Measurements from ENCODE around the gene MAGEA6.

MAGEA6 gene

GRCh38 chrX:152733261-152733975, 36.1 kb downstream of the MAGEA6 start, which contains the start of the genes CSAG1 and MAGEA12:
Gene CSAG1, minus strand, starts transcription at chrX:152733721. Its CDS starts 1,261 bp downstream, at chrX:152732460.
Gene MAGEA12, plus strand, starts transcription at chrX:152733757. Its CDS starts 2,405 bp downstream, at chrX:152736162.
- Histone ChIP-seq H3K9ac (ENCODE audit: low read length) (no peak within 1 kb of the TSS), H3K9me3 (ENCODE audit: control insufficient read depth, insufficient read depth, low read depth, low read length) (peaks cover 12% of the 10 kb centered on the region; the same call in 1 of the 2 replicates), H3K4me3 (ENCODE audit: low read depth, low read length) (no peak within 1 kb of the TSS), H3K27me3 (ENCODE audit: control insufficient read depth, insufficient read depth, low read length) (no peaks in the 10 kb centered on the region), H3K36me3 (ENCODE audit: control insufficient read depth, insufficient read depth, low read length) (no peaks in the 10 kb centered on the region), H3K27ac (ENCODE audit: low read depth, low read length) (no peak within 1 kb of the TSS), H3K4me1 (ENCODE audit: control insufficient read depth, insufficient read depth, low read length) (no peaks in the 10 kb centered on the region)

GRCh38 chrX:152725409-152725808, 44.1 kb downstream of the MAGEA6 start:
- no peaks in the 10 kb centered on the region for H3K27me3 ChIP-seq (ENCODE audit: control insufficient read depth, insufficient read depth, low read length)
- no peaks in the 10 kb centered on the region for H3K4me1 ChIP-seq (ENCODE audit: control insufficient read depth, insufficient read depth, low read length)
- no peak overlapping the region for H3K9ac ChIP-seq (ENCODE audit: low read length)
- H3K9me3 ChIP-seq (ENCODE audit: control insufficient read depth, insufficient read depth, low read depth, low read length), result peaks cover 7% of the 10 kb centered on the region; the same call in 1 of the 2 replicates
- H3K36me3 ChIP-seq (ENCODE audit: control insufficient read depth, insufficient read depth, low read length), result no peaks in the 10 kb centered on the region
- no peak overlapping the region for H3K27ac ChIP-seq (ENCODE audit: low read depth, low read length)
- H3K4me3 ChIP-seq (ENCODE audit: low read depth, low read length), result no peak overlapping the region

Data from HUES6 (cell line).